MM.1S (cell line): ENCODE measurements around the gene INO80.

Source experiments
- DNase-seq: peaks from one replicate; pipeline ENCODE4 v3.0.0-alpha.2; 2015
- H2AFZ ChIP-seq: fragments of 300-600 bp; sonication (generic); 2 replicates; pipeline ENCODE4 v1.6.0; 2016; ENCODE audit warnings: antibody characterized with exemption, low read length
- H3F3A ChIP-seq: fragments of 300-600 bp; sonication (generic); 2 replicates; pipeline ENCODE4 v1.6.1; 2016; ENCODE audit warnings: mild to moderate bottlenecking, antibody characterized with exemption, low read length, moderate library complexity, mixed read lengths; ENCODE audit not compliant: insufficient read depth
- H3K27ac ChIP-seq: fragments of 300-600 bp; sonication (generic); 2 replicates; pipeline ENCODE4 v1.5.1; 2016; ENCODE audit warnings: mild to moderate bottlenecking, low read length
- H3K27me3 ChIP-seq: fragments of 300-600 bp; sonication (generic); replicated peaks from 2 replicates; pipeline ENCODE4 v1.6.0; 2016; ENCODE audit warnings: low read length; ENCODE audit not compliant: insufficient read depth
- H3K36me3 ChIP-seq: fragments of 300-600 bp; sonication (generic); replicated peaks from 2 replicates; pipeline ENCODE4 v1.6.1; 2016; ENCODE audit warnings: mild to moderate bottlenecking, low read length, mixed read lengths; ENCODE audit not compliant: insufficient read depth
- H3K4me1 ChIP-seq: fragments of 300-600 bp; sonication (generic); 2 replicates; pipeline ENCODE4 v1.6.1; 2016; ENCODE audit warnings: low read length, mixed read lengths
- H3K4me2 ChIP-seq: fragments of 300-600 bp; sonication (generic); 2 replicates; pipeline ENCODE4 v1.6.0; 2016; ENCODE audit warnings: low read depth, low read length
- H3K4me3 ChIP-seq: fragments of 300-600 bp; sonication (generic); 2 replicates; pipeline ENCODE4 v1.5.1; 2016; ENCODE audit warnings: low read length, mixed read lengths
- H3K79me2 ChIP-seq: fragments of 300-600 bp; sonication (generic); 2 replicates; pipeline ENCODE4 v1.6.1; 2016; ENCODE audit warnings: mixed run types, low read length, mixed read lengths
- H3K9ac ChIP-seq: fragments of 300-600 bp; sonication (generic); 2 replicates; pipeline ENCODE4 v1.6.1; 2016; ENCODE audit warnings: low read length, mixed read lengths
- H3K9me2 ChIP-seq: fragments of 300-600 bp; sonication (generic); replicated peaks from 2 replicates; pipeline ENCODE4 v1.6.1; 2016; ENCODE audit warnings: mild to moderate bottlenecking, low read length, mixed read lengths; ENCODE audit not compliant: insufficient read depth
- H3K9me3 ChIP-seq: fragments of 300-600 bp; sonication (generic); replicated peaks from 2 replicates; pipeline ENCODE4 v1.6.1; 2016; ENCODE audit warnings: mild to moderate bottlenecking, low read length, mixed read lengths; ENCODE audit not compliant: insufficient read depth
- H4K20me1 ChIP-seq: fragments of 300-600 bp; sonication (generic); 2 replicates; pipeline ENCODE4 v1.6.1; 2016; ENCODE audit warnings: mild to moderate bottlenecking, low read length, moderate library complexity, mixed read lengths; ENCODE audit not compliant: insufficient read depth
- EZH2 ChIP-seq: fragments of 300-600 bp; sonication (generic); optimal IDR thresholded peaks from 2 replicates; pipeline ENCODE3; 2017; ENCODE audit warnings: low read depth, mild to moderate bottlenecking, antibody characterized with exemption, low read length, mixed read lengths
- EZH2phosphoT487 ChIP-seq: fragments of 300-600 bp; sonication (generic); IDR thresholded peaks from 2 replicates; pipeline ENCODE4 v1.6.1; 2018; ENCODE audit warnings: antibody characterized with exemption, low read length
- TF ChIP-seq, protein P1 (sequence below): fragments of 300-600 bp; sonication (generic); IDR thresholded peaks from 2 replicates; pipeline ENCODE4 v1.5.1; 2016; ENCODE audit warnings: antibody characterized with exemption, low read length, mixed read lengths

Gene INO80

DNA sequence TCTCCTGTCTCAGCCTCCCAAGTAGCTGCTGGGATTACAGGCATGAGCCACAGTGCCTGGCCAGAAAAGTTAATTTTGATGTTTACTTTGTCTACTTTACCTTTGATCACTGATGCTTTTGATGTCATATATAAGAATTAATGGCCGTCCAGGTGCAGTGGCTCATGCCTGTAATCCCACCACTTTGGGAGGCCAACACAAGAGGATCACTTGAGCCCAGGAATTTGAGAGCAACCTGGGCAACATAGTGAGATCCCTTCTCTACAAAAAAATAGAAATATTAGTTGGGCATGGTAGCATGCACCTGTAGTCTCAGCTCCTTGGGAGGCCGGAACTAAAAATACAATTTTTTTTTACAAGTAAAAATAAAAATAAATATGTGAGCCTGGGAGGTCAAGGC lies 6.8 kb upstream of the INO80 start:
- no peaks in the 10 kb centered on the region for H3K9me2 ChIP-seq
- H3K9ac ChIP-seq, result no peak overlapping the region
- H3K79me2 ChIP-seq, result no peaks in the 10 kb centered on the region
- H3K4me2 ChIP-seq, result no peak overlapping the region
- no peak for DNase-seq
- no peaks in the 10 kb centered on the region for H3K4me1 ChIP-seq
- H3K27me3 ChIP-seq, result no peaks in the 10 kb centered on the region
- H3K36me3 ChIP-seq, result no peaks in the 10 kb centered on the region
- TF ChIP-seq EZH2phosphoT487, result no peak
- TF ChIP-seq, protein P1, sequence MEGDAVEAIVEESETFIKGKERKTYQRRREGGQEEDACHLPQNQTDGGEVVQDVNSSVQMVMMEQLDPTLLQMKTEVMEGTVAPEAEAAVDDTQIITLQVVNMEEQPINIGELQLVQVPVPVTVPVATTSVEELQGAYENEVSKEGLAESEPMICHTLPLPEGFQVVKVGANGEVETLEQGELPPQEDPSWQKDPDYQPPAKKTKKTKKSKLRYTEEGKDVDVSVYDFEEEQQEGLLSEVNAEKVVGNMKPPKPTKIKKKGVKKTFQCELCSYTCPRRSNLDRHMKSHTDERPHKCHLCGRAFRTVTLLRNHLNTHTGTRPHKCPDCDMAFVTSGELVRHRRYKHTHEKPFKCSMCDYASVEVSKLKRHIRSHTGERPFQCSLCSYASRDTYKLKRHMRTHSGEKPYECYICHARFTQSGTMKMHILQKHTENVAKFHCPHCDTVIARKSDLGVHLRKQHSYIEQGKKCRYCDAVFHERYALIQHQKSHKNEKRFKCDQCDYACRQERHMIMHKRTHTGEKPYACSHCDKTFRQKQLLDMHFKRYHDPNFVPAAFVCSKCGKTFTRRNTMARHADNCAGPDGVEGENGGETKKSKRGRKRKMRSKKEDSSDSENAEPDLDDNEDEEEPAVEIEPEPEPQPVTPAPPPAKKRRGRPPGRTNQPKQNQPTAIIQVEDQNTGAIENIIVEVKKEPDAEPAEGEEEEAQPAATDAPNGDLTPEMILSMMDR, result no peak
- no peaks in the 10 kb centered on the region for H3F3A ChIP-seq
- H3K27ac ChIP-seq, result no peak overlapping the region
- no peak overlapping the region for H3K4me3 ChIP-seq
- no peaks in the 10 kb centered on the region for H4K20me1 ChIP-seq
- no peak overlapping the region for H2AFZ ChIP-seq
- H3K9me3 ChIP-seq, result no peaks in the 10 kb centered on the region

DNA sequence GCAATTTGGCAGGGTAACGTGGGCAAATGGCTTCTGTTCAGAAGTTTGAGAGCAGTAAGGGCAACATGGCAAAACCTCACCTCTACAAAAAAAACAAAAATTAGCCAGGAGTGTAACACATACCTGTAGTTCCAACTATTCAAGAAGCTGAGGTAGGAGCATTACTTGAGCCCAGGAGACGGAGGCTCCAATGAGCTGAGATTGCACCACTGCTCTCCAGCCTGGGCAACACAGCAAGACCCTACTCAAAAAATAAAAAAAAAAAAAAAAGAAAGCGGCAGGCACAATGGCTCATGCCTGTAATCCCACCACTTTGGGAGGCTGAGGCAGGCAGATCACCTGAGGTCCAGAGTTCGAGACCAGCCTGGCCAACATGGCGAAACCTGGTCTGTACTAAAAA lies 5.9 kb upstream of the INO80 start:
- no peak for DNase-seq
- H3K79me2 ChIP-seq, result peaks cover 4% of the 10 kb centered on the region
- H3K36me3 ChIP-seq, result no peaks in the 10 kb centered on the region
- H2AFZ ChIP-seq, result no peak overlapping the region
- no peaks in the 10 kb centered on the region for H3K9me3 ChIP-seq
- no peak overlapping the region for H3K9ac ChIP-seq
- no peaks in the 10 kb centered on the region for H3K9me2 ChIP-seq
- no peaks in the 10 kb centered on the region for H3F3A ChIP-seq
- no peaks in the 10 kb centered on the region for H4K20me1 ChIP-seq
- H3K27ac ChIP-seq, result no peak overlapping the region
- H3K27me3 ChIP-seq, result no peaks in the 10 kb centered on the region
- no peak overlapping the region for H3K4me2 ChIP-seq
- TF ChIP-seq EZH2 (no peak), EZH2phosphoT487 (no peak)
- TF ChIP-seq, protein P1, result no peak
- H3K4me1 ChIP-seq, result peaks cover 4% of the 10 kb centered on the region; the same call in 1 of the 2 replicates
- no peak overlapping the region for H3K4me3 ChIP-seq

GRCh38 chr15:41116962-41117252 lies 827 bp upstream of the INO80 start:
- H3K9ac ChIP-seq, result peak overlapping the region; percentile 98
- no peaks in the 10 kb centered on the region for H3K27me3 ChIP-seq
- peaks cover 7% of the 10 kb centered on the region; the same call in 1 of the 2 replicates for H3F3A ChIP-seq
- H3K79me2 ChIP-seq, result peaks cover 52% of the 10 kb centered on the region
- TF ChIP-seq EZH2 (no peak), EZH2phosphoT487 (no peak)
- TF ChIP-seq, protein P1, result no peak
- H3K9me3 ChIP-seq, result no peaks in the 10 kb centered on the region
- H3K9me2 ChIP-seq, result no peaks in the 10 kb centered on the region
- peaks cover 5% of the 10 kb centered on the region; the same call in 1 of the 2 replicates for H3K4me1 ChIP-seq
- H4K20me1 ChIP-seq, result no peaks in the 10 kb centered on the region
- peak overlapping the region; percentile 90; the same call in 1 of the 2 replicates for H3K27ac ChIP-seq
- H3K36me3 ChIP-seq, result no peaks in the 10 kb centered on the region
- DNase-seq, result no peak
- peak overlapping the region; percentile 99 for H3K4me3 ChIP-seq
- H2AFZ ChIP-seq, result peak overlapping the region; percentile 84
- H3K4me2 ChIP-seq, result peak overlapping the region; percentile 71
